ENCODE data around the gene TRPC4AP.

The TRPC4AP gene

GRCh38 chr20:34990661-34991214 lies 101.9 kb downstream of the TRPC4AP start:
- no peak overlapping the region for H3K4me3 ChIP-seq (ENCODE audit: low read length)
- TF ChIP-seq ZNF274 (IDR thresholded peaks at IDR 0.05; ENCODE audit: low read depth, low read length): no peak

GRCh38 chr20:34990231-34990630 lies 102.4 kb downstream of the TRPC4AP start:
- TF ChIP-seq ZNF274 (IDR thresholded peaks at IDR 0.05; ENCODE audit: low read depth, low read length): no peak
- H3K4me3 ChIP-seq (ENCODE audit: low read length): no peak overlapping the region

GRCh38 chr20:34989670-34990069 lies 102.9 kb downstream of the TRPC4AP start:
- TF ChIP-seq ZNF274 (IDR thresholded peaks at IDR 0.05; ENCODE audit: low read depth, low read length): no peak
- H3K4me3 ChIP-seq (ENCODE audit: low read length): no peak overlapping the region

- H3K4me3 ChIP-seq (ENCODE audit: low read length): no peak overlapping the region
- no peak for TF ChIP-seq ZNF274 (IDR thresholded peaks at IDR 0.05; ENCODE audit: low read depth, low read length)
Observed at GRCh38 chr20:34989118-34989517, 103.5 kb downstream of the TRPC4AP start.

GRCh38 chr20:34988191-34988540 lies 104.4 kb downstream of the TRPC4AP start:
- TF ChIP-seq ZNF274 (IDR thresholded peaks at IDR 0.05; ENCODE audit: low read depth, low read length): no peak
- no peak overlapping the region for H3K4me3 ChIP-seq (ENCODE audit: low read length)

- no peak for TF ChIP-seq ZNF274 (IDR thresholded peaks at IDR 0.05; ENCODE audit: low read depth, low read length)
Observed at GRCh38 chr20:34987288-34988190, 105.1 kb downstream of the TRPC4AP start.

GRCh38 chr20:34986311-34987287 lies 106.0 kb downstream of the TRPC4AP start:
- TF ChIP-seq ZNF274 (IDR thresholded peaks at IDR 0.05; ENCODE audit: low read depth, low read length): no peak
- no peak overlapping the region for H3K4me3 ChIP-seq (ENCODE audit: low read length)

More at GRCh38 chr20:34987288-34988190, 105.1 kb downstream of the TRPC4AP start:
- no peak overlapping the region for H3K4me3 ChIP-seq (ENCODE audit: low read length)

- no peak overlapping the region for H3K4me3 ChIP-seq (ENCODE audit: low read length)
- TF ChIP-seq ZNF274 (IDR thresholded peaks at IDR 0.05; ENCODE audit: low read depth, low read length): no peak
Observed at GRCh38 chr20:34985461-34986310, 106.9 kb downstream of the TRPC4AP start.

- no peak overlapping the region for H3K4me3 ChIP-seq (ENCODE audit: low read length)
- TF ChIP-seq ZNF274 (IDR thresholded peaks at IDR 0.05; ENCODE audit: low read depth, low read length): no peak
Observed at GRCh38 chr20:34984756-34985261, 107.8 kb downstream of the TRPC4AP start.

GRCh38 chr20:34983995-34984735 lies 108.4 kb downstream of the TRPC4AP start:
- no peak overlapping the region for H3K4me3 ChIP-seq (ENCODE audit: low read length)
- no peak for TF ChIP-seq ZNF274 (IDR thresholded peaks at IDR 0.05; ENCODE audit: low read depth, low read length)

GRCh38 chr20:34983089-34983820 lies 109.4 kb downstream of the TRPC4AP start:
- no peak overlapping the region for H3K4me3 ChIP-seq (ENCODE audit: low read length)
- TF ChIP-seq ZNF274 (IDR thresholded peaks at IDR 0.05; ENCODE audit: low read depth, low read length): no peak

Measured in GM08714 (cell line).